PC-9 (cell line): ENCODE data around the gene RGS9. TPM values are rescaled to one million over a fixed set of nuclear protein-coding genes. Genes with fewer than 3 reads are reported as not detected.

Source experiments
- BruUV-seq: library from RNA; stranded (reverse); fragments of 400-500 nt; replicated peaks from 2 replicates; lab custom pipeline; 2021; lab: Mats Ljungman, UMichigan
- CTCF ChIA-PET: fragments of 300-600 bp; sonication (Branson Sonifier 250); formaldehyde crosslinking; loops from one replicate; lab custom pipeline; 2022; ENCODE audit warnings: antibody characterized with exemption; lab: Charles Lee
- POLR2A ChIA-PET: fragments of 300-600 bp; sonication (Branson Sonifier 250); formaldehyde crosslinking; loops from one replicate; lab custom pipeline; 2022; ENCODE audit warnings: antibody characterized with exemption; ENCODE audit not compliant: unreplicated experiment; lab: Charles Lee
- DNase-seq, 2 experiments: peaks; one replicate each; pipeline versions ENCODE4 v3.0.0 to v3.0.0-alpha.2; 2015 to 2022; ENCODE audit warnings: mixed read lengths in 1 of 2
- H2AFZ ChIP-seq: fragments of 200-600 bp; sonication (generic); 2 replicates; pipeline ENCODE4 v1.8.1; 2017; ENCODE audit warnings: antibody characterized with exemption
- H3F3A ChIP-seq: fragments of 200-600 bp; sonication (generic); 2 replicates; pipeline ENCODE4 v1.8.1; 2017; ENCODE audit warnings: antibody characterized with exemption, mild to moderate bottlenecking, low read depth; ENCODE audit not compliant: insufficient read depth
- H3K27ac ChIP-seq: fragments of 200-600 bp; sonication (generic); 2 replicates; pipeline ENCODE4 v1.6.1; 2016; ENCODE audit warnings: mixed run types
- H3K27me3 ChIP-seq: fragments of 200-600 bp; sonication (generic); 2 replicates; pipeline ENCODE4 v1.6.1; 2016; ENCODE audit warnings: low read depth, mixed run types; ENCODE audit not compliant: insufficient read depth
- H3K36me3 ChIP-seq: fragments of 200-600 bp; sonication (generic); 2 replicates; pipeline ENCODE4 v1.6.1; 2016; ENCODE audit warnings: low read depth, mixed run types
- H3K4me1 ChIP-seq: fragments of 200-600 bp; sonication (generic); replicated peaks from 2 replicates; pipeline ENCODE4 v1.6.1; 2016; ENCODE audit warnings: mixed run types; ENCODE audit not compliant: insufficient read depth
- H3K4me2 ChIP-seq: fragments of 200-600 bp; sonication (generic); 2 replicates; pipeline ENCODE4 v1.6.1; 2017; ENCODE audit warnings: mixed run types
- H3K4me3 ChIP-seq: fragments of 200-600 bp; sonication (generic); 2 replicates; pipeline ENCODE4 v1.6.1; 2016; ENCODE audit warnings: mixed run types
- H3K79me2 ChIP-seq: fragments of 200-600 bp; sonication (generic); 2 replicates; pipeline ENCODE4 v1.6.1; 2017; ENCODE audit warnings: low read depth, mixed run types
- H3K9me2 ChIP-seq: fragments of 200-600 bp; sonication (generic); 2 replicates; pipeline ENCODE4 v1.8.1; 2017; ENCODE audit warnings: mild to moderate bottlenecking; ENCODE audit not compliant: insufficient read depth
- H3K9me3 ChIP-seq: fragments of 200-600 bp; sonication (generic); 2 replicates; pipeline ENCODE4 v1.8.1; 2016; ENCODE audit warnings: low read depth; ENCODE audit not compliant: insufficient read depth
- H4K20me1 ChIP-seq: fragments of 200-600 bp; sonication (generic); 2 replicates; pipeline ENCODE4 v1.8.1; 2017; ENCODE audit not compliant: insufficient read depth
- CTCF ChIP-seq: fragments of 200-600 bp; sonication (generic); conservative IDR thresholded peaks from 2 replicates; pipeline ENCODE4 v1.6.1; 2017; ENCODE audit warnings: mixed run types, antibody characterized with exemption, mild to moderate bottlenecking, moderate library complexity
- EZH2 ChIP-seq: fragments of 200-600 bp; sonication (generic); IDR thresholded peaks from 2 replicates; pipeline ENCODE4 v1.8.0; 2017; ENCODE audit warnings: antibody characterized with exemption, low read depth
- intact Hi-C: fragments of 100-400 bp; cut with micrococcal nuclease; formaldehyde crosslinking; loops from one replicate; pipeline ENCODE4 v1.10.0; 2022; ENCODE audit not compliant: unreplicated experiment
- total RNA-seq: library from RNA; stranded (reverse); gene quantifications from 2 replicates; pipeline ENCODE4 v1.2.3, GENCODE V29; 2021

Gene RGS9
- total RNA-seq, 1 experiment from 2014 or later = 6.1 TPM

GRCh38 chr17:65108152-65108551 is 29.0 kb upstream of the RGS9 start:
- H3K27ac ChIP-seq = peak overlapping the region; percentile 78
- peaks cover 30% of the 10 kb centered on the region for H3F3A ChIP-seq
- no peaks in the 10 kb centered on the region for H4K20me1 ChIP-seq
- H3K4me3 ChIP-seq = no peak overlapping the region
- H3K9me2 ChIP-seq = no peaks in the 10 kb centered on the region
- no peaks in the 10 kb centered on the region for H3K9me3 ChIP-seq
- H3K36me3 ChIP-seq = no peaks in the 10 kb centered on the region
- POLR2A ChIA-PET = no interaction called here
- peaks cover 45% of the 10 kb centered on the region for H3K4me1 ChIP-seq
- no peak for DNase-seq
- H3K27me3 ChIP-seq = no peaks in the 10 kb centered on the region
- CTCF ChIA-PET = no interaction called here
- no peak overlapping the region for H2AFZ ChIP-seq
- BruUV-seq = no TSS peak
- TF ChIP-seq EZH2 = no peak
- TF ChIP-seq CTCF = no peak
- intact Hi-C loops = loop anchor here (10.0 kb wide), 2 partner anchors 183 to 333 kb away; no protein-coding TSS in a partner anchor
- peak overlapping the region; percentile 64 for H3K4me2 ChIP-seq
- no peaks in the 10 kb centered on the region for H3K79me2 ChIP-seq

DNA sequence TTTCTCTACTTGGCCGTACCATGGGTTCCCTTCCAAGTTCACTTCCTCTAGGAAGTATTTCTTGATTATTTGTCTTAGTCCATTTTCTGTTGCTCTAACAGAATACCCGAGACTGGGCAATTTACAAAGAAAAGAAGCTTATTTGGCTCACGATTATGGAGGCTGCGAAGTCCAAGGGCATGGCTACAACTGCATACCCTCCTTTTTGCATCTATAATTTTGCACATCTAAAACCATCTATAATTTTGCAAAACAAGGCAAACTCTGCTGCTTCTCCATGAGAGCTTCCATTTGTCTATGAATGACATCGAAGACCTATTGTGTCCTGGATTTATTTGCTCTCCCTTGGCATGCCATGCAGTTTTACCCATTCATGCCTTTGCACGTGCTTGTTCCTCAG is 27.6 kb upstream of the RGS9 start:
- no TSS peak for BruUV-seq
- no peaks in the 10 kb centered on the region for H3K9me3 ChIP-seq
- H3K27me3 ChIP-seq = no peaks in the 10 kb centered on the region
- H3K4me1 ChIP-seq = peaks cover 32% of the 10 kb centered on the region
- no peak overlapping the region for H3K27ac ChIP-seq
- H4K20me1 ChIP-seq = no peaks in the 10 kb centered on the region
- ChIA-PET POLR2A (no interaction called here), CTCF (no interaction called here)
- peaks cover 24% of the 10 kb centered on the region for H3F3A ChIP-seq
- H3K36me3 ChIP-seq = no peaks in the 10 kb centered on the region
- no peak overlapping the region for H2AFZ ChIP-seq
- intact Hi-C loops = loop anchor here (10.0 kb wide), 2 partner anchors 185 to 335 kb away; no protein-coding TSS in a partner anchor
- no peak overlapping the region for H3K4me3 ChIP-seq
- H3K9me2 ChIP-seq = no peaks in the 10 kb centered on the region
- no peak for DNase-seq
- no peaks in the 10 kb centered on the region for H3K79me2 ChIP-seq
- TF ChIP-seq EZH2 (no peak), CTCF (no peak)
- no peak overlapping the region for H3K4me2 ChIP-seq

DNA sequence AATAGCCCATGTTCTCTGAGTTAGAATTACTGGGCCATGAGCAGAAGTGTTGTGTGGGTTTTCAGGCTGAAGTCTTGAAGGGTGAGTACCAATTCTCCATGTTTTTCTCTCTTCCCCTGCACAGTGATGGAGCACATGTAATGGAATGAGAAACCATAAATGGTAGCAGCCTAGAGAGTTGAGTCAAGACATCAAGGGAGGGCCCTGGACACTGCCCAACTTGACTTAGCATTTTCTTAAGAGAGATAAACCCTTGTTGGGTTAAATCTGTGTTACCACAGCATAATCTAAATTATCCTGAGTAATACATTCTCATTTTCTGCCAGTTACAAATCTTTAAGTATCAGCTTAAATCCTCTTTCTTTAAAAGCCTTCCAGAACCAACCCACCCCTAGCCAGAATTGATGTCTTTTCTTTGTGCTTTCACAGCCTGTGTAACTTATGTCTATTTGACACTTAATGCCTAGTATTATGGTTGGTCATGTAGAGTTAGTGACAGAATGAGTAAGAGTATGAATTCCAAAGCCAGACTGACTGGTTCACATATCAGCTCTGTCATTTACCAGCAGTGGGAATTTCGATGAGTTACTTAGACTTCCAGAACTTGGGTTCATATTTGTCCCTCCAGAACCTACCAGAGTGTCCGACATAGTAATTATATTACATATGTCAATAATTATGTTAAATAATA is 27.0 kb upstream of the RGS9 start:
- H3K4me3 ChIP-seq = no peak overlapping the region
- CTCF ChIA-PET = no interaction called here
- no peaks in the 10 kb centered on the region for H3K9me2 ChIP-seq
- no peaks in the 10 kb centered on the region for H3K9me3 ChIP-seq
- POLR2A ChIA-PET = no interaction called here
- H3K4me2 ChIP-seq = no peak overlapping the region
- H3K27ac ChIP-seq = no peak overlapping the region
- H3K79me2 ChIP-seq = no peaks in the 10 kb centered on the region
- no peaks in the 10 kb centered on the region for H4K20me1 ChIP-seq
- H3K36me3 ChIP-seq = no peaks in the 10 kb centered on the region
- intact Hi-C loops = loop anchor here (10.0 kb wide), 2 partner anchors 185 to 335 kb away; no protein-coding TSS in a partner anchor
- peaks cover 24% of the 10 kb centered on the region for H3F3A ChIP-seq
- no peak for DNase-seq
- H3K27me3 ChIP-seq = no peaks in the 10 kb centered on the region
- peaks cover 31% of the 10 kb centered on the region for H3K4me1 ChIP-seq
- no TSS peak for BruUV-seq
- H2AFZ ChIP-seq = no peak overlapping the region
- no peak for TF ChIP-seq CTCF
- no peak for TF ChIP-seq EZH2
